Heart left ventricle (tissue), 13 donors: ENCODE measurements around the gene CPNE4.

ENCODE experiments used
- CTCF ChIP-seq, 12 donors: fragments of 200-600 bp; sonication (generic) in 4 of 12; IDR thresholded peaks; one replicate each; pipeline versions ENCODE4 v1.5.0 to v1.8.0; 2018 to 2022; ENCODE audit warnings: antibody characterized with exemption in 12 of 12, mild to moderate bottlenecking in 5 of 12
- POLR2A ChIP-seq, 2 donors: fragments of 450-650 bp; IDR thresholded peaks; one replicate each; pipeline ENCODE4 v1.6.1; 2017; ENCODE audit warnings: antibody characterized with exemption in 2 of 2, mild to moderate bottlenecking in 2 of 2, moderate library complexity in 2 of 2
- donor health status: ischemic (EF 13 %, LVEDD 7.1; RV severe dilation, severe dysfunction).
- donor health status: DM: no; HTN: yes; CAD: no.
- donor health status: DM: no; HTN: no; CAD: no.
- donor health status: ischemic (EF 25% LVEDD 6.9; RV normal size, moderate dysfunction).
- donor health status: ischemic (EF 25% LVEDD 5.7; RV mildly dilated, moderate dysfunction).
- donor health status: ischemic (EF 35%, LVEDD 5.7; RV mildly dilated, moderate dysfunction).
- donor health status: nonischemic (EF 11% LVEDD 7.7; RV severe dilation, severe dysfunction).
- donor health status: DM: yes; HTN: yes; CAD: no.
- donor health status: PGD.
- donor health status: ischemic (EF 29% LVEDD 5.4; RV normal size, mild dysfunction).
- donor health status: nonischemic (EF 23%, LVEDD 6.1; RV moderate dilation, normal function).

GRCh38 chr3:131743126-131743525 lies 291.7 kb downstream of the CPNE4 start:
- TF ChIP-seq CTCF (IDR thresholded peaks at IDR 0.05) (no peak), POLR2A (IDR thresholded peaks at IDR 0.05) (no peak)
